ENCODE data around the gene RIN3. TPM values are rescaled to one million over a fixed set of nuclear protein-coding genes. Genes with fewer than 3 reads are reported as not detected.

The RIN3 gene
- total RNA-seq, 3 donors from 2014 or later = 10.7 to 19.7 (median 12.1) TPM

GRCh38 chr14:92490239-92490959 lies 23.2 kb upstream of the RIN3 start:
- intact Hi-C loops (cut with DNase I; ENCODE audit: low total_unique reads) = no loop called here
- peak overlapping the region; percentile 40 to 55 for H3K27ac ChIP-seq
- TF ChIP-seq POLR2AphosphoS5 (IDR thresholded peaks at IDR 0.05) = no peak
- TF ChIP-seq POLR2A (IDR thresholded peaks at IDR 0.05) = no peak
- TF ChIP-seq, protein P1, sequence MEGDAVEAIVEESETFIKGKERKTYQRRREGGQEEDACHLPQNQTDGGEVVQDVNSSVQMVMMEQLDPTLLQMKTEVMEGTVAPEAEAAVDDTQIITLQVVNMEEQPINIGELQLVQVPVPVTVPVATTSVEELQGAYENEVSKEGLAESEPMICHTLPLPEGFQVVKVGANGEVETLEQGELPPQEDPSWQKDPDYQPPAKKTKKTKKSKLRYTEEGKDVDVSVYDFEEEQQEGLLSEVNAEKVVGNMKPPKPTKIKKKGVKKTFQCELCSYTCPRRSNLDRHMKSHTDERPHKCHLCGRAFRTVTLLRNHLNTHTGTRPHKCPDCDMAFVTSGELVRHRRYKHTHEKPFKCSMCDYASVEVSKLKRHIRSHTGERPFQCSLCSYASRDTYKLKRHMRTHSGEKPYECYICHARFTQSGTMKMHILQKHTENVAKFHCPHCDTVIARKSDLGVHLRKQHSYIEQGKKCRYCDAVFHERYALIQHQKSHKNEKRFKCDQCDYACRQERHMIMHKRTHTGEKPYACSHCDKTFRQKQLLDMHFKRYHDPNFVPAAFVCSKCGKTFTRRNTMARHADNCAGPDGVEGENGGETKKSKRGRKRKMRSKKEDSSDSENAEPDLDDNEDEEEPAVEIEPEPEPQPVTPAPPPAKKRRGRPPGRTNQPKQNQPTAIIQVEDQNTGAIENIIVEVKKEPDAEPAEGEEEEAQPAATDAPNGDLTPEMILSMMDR (IDR thresholded peaks at IDR 0.05) = no peak
- H3K9me3 ChIP-seq = no peaks in the 10 kb centered on the region
- no peak overlapping the region for H3K4me3 ChIP-seq
- H3K4me1 ChIP-seq = no peaks in the 10 kb centered on the region
- H3K36me3 ChIP-seq = no peaks in the 10 kb centered on the region
- DNase-seq (ENCODE audit: low spot score in 2 of 2) = no peak
- H3K27me3 ChIP-seq = no peaks in the 10 kb centered on the region

- Histone ChIP-seq H3K36me3 (no peaks in the 10 kb centered on the region), H3K4me1 (no peaks in the 10 kb centered on the region), H3K4me3 (no peak overlapping the region), H3K9me3 (no peaks in the 10 kb centered on the region), H3K27ac (peak overlapping the region in 1 of 2 donors; percentile 38), H3K27me3 (no peaks in the 10 kb centered on the region)
- intact Hi-C loops (cut with DNase I; ENCODE audit: low total_unique reads) = no loop called here
- TF ChIP-seq POLR2A (IDR thresholded peaks at IDR 0.05) (no peak), POLR2AphosphoS5 (IDR thresholded peaks at IDR 0.05) (no peak)
- TF ChIP-seq, protein P1 (IDR thresholded peaks at IDR 0.05) = no peak
- DNase-seq (ENCODE audit: low spot score in 2 of 2) = no peak
Measured at GRCh38 chr14:92491782-92492181, 21.8 kb upstream of the RIN3 start.

DNA sequence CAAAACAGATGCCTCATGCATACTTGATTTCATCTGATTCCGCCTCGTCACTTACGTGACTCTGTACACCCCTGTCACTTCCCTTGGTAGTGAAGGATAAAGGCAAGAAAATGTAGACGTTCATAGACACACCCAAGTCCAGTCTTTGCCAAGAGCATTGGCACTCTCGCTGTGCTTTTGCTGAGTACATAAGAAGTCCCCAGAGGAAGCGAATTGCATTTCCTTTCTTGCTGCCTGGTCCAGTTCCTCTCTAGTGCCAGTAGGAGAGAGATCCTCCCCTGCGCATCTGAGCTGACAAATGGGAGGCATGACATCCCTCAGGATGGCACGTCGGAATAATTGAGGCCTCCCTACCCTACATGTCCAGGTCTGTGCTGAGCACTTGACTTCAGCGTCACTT lies 21.3 kb upstream of the RIN3 start:
- Histone ChIP-seq H3K4me3 (no peak overlapping the region), H3K4me1 (no peaks in the 10 kb centered on the region), H3K36me3 (no peaks in the 10 kb centered on the region), H3K27ac (no peak overlapping the region), H3K27me3 (no peaks in the 10 kb centered on the region), H3K9me3 (no peaks in the 10 kb centered on the region)
- no peak for DNase-seq (ENCODE audit: low spot score in 2 of 2)
- no peak for TF ChIP-seq POLR2A (IDR thresholded peaks at IDR 0.05)
- TF ChIP-seq POLR2AphosphoS5 (IDR thresholded peaks at IDR 0.05) = no peak
- intact Hi-C loops (cut with DNase I; ENCODE audit: low total_unique reads) = no loop called here

DNA sequence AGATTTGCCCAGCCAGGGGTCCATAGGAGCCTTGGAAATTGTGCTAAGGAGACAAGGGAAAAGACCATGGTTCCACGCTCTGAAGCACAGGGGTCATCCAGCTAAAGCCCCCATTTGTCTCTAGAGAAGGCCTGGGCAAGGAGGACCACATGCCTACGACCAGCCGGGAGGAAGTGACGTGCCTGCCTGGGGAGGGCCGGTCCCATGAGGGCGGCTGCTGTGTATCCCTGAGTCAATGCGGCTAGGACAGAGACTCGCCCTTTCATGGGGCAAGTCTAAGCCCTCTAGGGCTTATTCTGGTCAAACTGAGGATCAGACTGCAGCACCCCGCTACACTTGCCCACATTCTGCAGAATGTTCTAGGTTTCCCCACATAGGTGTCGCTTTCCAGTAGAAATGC lies 20.6 kb upstream of the RIN3 start:
- intact Hi-C loops (cut with DNase I; ENCODE audit: low total_unique reads) = no loop called here
- no peak overlapping the region for H3K27ac ChIP-seq
- H3K4me3 ChIP-seq = no peak overlapping the region
- no peaks in the 10 kb centered on the region for H3K4me1 ChIP-seq
- no peak for DNase-seq (ENCODE audit: low spot score in 2 of 2)
- H3K36me3 ChIP-seq = no peaks in the 10 kb centered on the region
- no peaks in the 10 kb centered on the region for H3K9me3 ChIP-seq
- H3K27me3 ChIP-seq = no peaks in the 10 kb centered on the region
- TF ChIP-seq POLR2AphosphoS5 (IDR thresholded peaks at IDR 0.05) (no peak), POLR2A (IDR thresholded peaks at IDR 0.05) (no peak)
- TF ChIP-seq, protein P1 (IDR thresholded peaks at IDR 0.05) = no peak

- Histone ChIP-seq H3K9me3 (no peaks in the 10 kb centered on the region), H3K27me3 (no peaks in the 10 kb centered on the region), H3K27ac (no peak overlapping the region), H3K36me3 (no peaks in the 10 kb centered on the region), H3K4me1 (no peaks in the 10 kb centered on the region), H3K4me3 (no peak overlapping the region)
- intact Hi-C loops (cut with DNase I; ENCODE audit: low total_unique reads) = no loop called here
- TF ChIP-seq POLR2A (IDR thresholded peaks at IDR 0.05) = no peak
- TF ChIP-seq POLR2AphosphoS5 (IDR thresholded peaks at IDR 0.05) = no peak
- DNase-seq (ENCODE audit: low spot score in 2 of 2) = no peak
Measured at GRCh38 chr14:92493492-92493891, 20.1 kb upstream of the RIN3 start.

- H3K4me3 ChIP-seq = no peak overlapping the region
- no peaks in the 10 kb centered on the region for H3K27me3 ChIP-seq
- TF ChIP-seq, protein P1 (IDR thresholded peaks at IDR 0.05) = no peak
- TF ChIP-seq POLR2AphosphoS5 (IDR thresholded peaks at IDR 0.05) (no peak), POLR2A (IDR thresholded peaks at IDR 0.05) (no peak)
- intact Hi-C loops (cut with DNase I; ENCODE audit: low total_unique reads) = no loop called here
- H3K27ac ChIP-seq = no peak overlapping the region
- no peak for DNase-seq (ENCODE audit: low spot score in 2 of 2)
- H3K4me1 ChIP-seq = no peaks in the 10 kb centered on the region
- H3K36me3 ChIP-seq = no peaks in the 10 kb centered on the region
- no peaks in the 10 kb centered on the region for H3K9me3 ChIP-seq
Measured at GRCh38 chr14:92494512-92494911, 19.1 kb upstream of the RIN3 start.
